GM21390 (cell line): ENCODE data around the gene LRP1B.

ENCODE experiments used
- ATAC-seq: cut with Tn5 transposase; IDR thresholded peaks from one replicate; pipeline ENCODE4 v1.9.1; 2021; ENCODE audit not compliant: unreplicated experiment

LRP1B gene

DNA sequence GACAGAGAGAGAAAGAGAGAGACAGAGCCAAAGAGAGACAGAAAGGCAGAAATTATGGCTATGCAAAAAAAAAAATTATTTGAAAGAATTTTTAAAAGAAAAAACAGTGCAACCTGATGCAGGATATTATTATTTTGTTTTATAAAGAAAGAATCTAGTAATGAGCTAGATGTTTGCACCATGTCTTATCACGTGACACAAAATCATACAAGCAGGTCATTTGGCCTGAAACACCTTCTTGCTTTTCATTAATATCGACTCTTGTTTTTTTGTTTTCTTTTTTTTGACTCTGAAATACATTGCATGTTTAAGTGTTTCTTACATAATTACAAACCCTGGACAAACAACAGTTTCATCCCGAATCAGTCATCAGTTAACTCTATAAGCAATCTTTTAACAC is 606.0 kb downstream of the LRP1B start:
- no peak for ATAC-seq

- ATAC-seq = peak; percentile 42
These were observed 607.6 kb downstream of the LRP1B start for GRCh38 chr2:141523199-141523598.

DNA sequence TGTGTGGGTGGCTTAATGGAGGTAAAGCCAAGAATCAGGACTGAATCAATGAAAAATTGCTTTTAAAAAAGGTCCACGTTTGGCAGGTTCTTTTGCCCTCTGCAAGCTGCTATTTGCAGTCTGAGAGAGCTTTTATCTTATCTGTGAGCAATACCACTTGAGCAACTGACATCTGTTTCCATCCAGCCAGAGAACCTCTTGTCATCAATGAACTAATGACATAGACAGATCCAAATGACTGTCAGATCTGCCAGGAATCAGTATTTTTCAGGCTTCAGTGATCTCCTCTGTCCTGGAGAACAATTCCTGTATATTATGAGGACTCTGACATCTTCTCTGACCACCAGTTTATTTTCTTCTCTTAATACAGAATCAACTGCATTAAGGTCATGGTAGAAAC is 608.1 kb downstream of the LRP1B start:
- ATAC-seq = no peak

DNA sequence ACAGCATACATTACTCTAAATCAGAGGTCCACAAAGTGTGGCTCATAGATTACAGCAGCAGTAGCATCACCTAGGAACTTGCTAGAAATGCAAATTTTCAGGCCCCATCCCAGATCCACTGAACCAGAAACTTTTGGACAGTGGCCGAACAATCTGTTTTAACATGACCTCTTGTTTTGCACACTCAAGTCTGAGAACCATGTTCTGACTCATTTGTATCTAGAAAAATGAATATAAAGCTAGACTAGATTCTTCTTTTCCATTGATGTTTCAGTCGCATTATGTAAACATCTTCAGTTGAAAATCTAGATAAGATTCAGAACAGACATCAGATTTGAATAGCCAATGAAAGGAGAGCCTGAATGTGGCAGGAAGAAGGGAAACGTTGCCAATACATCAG is 608.8 kb downstream of the LRP1B start:
- ATAC-seq = peak; percentile 61

- no peak for ATAC-seq
These were observed 610.9 kb downstream of the LRP1B start for GRCh38 chr2:141519906-141520305.

DNA sequence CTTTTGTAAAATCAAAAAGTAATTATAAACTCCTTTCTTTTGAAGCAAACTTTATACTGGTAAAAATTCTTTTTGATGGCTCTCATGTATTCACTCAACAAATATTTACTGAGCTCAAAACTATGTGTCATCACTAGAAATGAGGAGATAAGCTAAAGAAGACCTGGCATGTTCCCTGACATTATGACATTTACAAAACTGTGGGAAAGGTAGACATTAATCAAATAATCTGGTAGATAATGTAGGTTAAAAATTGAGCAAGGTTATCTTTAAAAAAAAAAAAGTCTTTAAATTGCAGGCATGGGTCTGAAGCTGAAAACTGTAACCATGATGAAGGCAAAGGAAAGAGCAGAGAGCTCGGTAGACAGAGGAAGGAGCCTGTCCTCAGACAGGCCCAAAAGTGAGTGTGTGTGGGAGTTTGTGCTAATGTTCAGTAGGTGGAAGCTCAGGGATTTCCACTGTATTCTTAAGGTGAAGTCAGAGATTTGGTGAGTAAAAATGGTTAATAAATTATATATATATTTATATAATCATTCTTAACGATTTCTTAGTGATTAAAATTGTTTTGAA is 612.9 kb downstream of the LRP1B start:
- ATAC-seq = no peak

- ATAC-seq = no peak
These were observed 613.5 kb downstream of the LRP1B start for GRCh38 chr2:141517180-141517851.

GRCh38 chr2:141515931-141516330 is 614.9 kb downstream of the LRP1B start:
- no peak for ATAC-seq

DNA sequence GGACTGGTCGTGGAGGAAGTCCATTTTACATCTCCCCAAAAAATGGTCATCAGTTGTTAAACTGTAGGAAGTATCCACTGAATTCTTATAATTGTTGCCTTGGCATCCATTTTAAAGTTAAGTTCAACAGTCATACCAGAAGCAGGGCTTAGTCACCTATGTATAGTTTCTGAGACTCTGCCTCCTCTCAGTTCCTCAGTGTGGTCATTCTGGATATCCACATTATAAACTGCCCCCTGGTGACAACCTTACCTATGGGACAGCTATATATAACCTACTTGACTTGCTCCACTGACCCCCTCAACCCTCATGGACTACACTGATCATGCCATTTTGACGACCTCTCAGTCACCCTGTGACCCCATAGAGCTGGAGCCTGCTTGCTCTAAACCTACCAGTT is 617.0 kb downstream of the LRP1B start:
- peak; percentile 100 for ATAC-seq

DNA sequence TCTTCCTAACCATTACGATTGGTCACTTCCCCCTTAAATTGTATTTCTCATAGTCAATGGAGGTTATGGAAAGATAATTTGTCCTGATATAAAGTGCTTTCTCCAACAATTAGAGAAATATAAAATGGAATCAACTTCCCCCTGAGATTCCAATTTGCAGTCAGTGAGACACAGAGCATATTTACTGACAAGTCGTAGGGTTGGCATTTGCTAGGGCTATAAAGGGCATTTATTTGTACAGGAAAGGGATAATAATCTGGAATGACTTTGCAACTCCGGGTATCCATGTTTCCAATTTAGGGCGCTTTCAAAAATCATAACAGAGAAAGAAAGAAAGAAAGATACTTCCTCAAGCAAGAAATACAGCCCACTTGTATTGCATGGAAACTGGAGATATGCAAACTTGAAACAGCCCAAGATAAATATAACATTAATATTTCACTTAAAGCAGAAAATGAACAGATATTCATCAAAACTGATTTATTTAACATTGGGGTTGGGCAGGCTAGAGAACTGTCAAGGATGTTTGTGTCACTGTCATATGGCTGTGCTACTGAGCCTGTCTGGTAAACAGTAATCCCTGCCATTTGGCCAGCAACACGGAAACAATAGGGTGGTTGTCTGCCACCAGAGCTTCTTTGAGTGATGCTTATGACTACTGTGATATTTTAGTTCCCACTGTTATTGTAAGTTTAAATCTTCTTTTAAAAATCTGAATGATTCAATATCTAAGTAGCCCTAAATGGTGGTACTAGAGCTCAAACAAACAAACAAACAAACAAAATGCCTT is 621.8 kb downstream of the LRP1B start:
- no peak for ATAC-seq

DNA sequence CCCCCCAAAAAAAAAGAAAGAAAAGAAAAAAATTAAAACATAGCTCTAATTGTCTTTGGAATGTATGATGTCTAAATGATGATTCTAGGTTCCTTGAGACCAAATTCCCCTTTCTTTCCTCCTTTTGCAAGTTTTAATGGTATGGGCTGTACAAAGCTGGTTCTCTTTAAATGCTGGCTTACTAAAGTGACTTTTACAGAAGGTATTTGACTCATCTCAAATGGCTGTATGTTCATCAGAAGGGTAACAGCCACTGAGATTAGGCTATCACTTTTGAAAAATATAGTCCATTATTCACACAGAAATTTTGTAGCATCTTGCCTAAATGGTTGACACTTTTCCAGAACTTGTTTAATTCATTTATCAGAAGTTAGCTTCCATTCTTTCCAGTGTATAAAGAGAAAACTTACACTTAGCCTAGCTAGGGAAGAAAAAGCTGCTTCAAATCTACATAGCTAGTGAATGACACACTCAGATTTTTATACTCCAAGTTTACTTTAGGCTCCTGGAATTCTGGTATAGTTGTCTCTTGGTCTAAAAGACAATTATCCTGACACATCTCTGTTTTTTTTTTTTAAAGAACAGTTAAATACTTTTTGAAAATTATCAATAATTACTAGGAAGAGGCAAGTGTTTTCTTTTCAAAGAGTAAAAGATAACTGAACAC is 622.6 kb downstream of the LRP1B start:
- no peak for ATAC-seq

DNA sequence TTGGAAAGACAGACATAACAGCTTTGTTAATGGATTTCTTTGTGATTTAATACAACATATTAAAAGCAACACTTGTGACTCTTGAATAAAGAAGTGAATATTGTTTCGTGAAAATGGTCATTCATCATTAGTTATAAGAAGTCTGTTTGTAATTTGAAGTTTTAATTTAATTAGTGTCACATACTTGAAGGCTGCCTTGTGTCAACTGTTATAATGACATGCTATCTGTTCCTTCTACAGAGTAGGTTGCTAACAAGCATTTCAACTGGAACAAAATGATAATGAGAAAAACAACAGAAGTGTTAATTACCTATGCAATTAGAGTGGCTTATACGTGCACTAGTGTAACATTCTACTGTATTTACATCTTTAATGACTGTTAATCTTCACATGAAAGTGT is 624.7 kb downstream of the LRP1B start:
- no peak for ATAC-seq

- ATAC-seq = no peak
These were observed 629.1 kb downstream of the LRP1B start for GRCh38 chr2:141501752-141502151.

- ATAC-seq = no peak
These were observed 631.7 kb downstream of the LRP1B start for GRCh38 chr2:141499123-141499522.

DNA sequence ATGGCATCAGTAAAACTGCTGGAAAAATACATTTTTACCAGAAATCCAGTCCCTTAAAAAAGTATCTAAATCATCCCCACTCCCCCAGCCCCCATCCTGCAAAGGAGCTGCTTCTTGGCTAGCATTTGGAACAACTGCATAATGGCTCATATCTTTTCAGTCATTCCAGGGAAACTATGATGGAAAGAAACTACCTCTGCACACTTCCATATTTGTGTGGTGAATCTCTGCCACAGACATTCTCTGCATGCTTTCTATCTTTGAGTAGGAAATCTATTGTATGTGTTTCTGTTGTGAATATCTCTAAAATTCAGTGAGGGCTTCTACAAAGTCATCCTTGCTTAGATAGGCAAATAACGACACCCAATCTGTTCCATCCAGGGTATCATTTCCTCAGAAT is 632.3 kb downstream of the LRP1B start:
- ATAC-seq = no peak

DNA sequence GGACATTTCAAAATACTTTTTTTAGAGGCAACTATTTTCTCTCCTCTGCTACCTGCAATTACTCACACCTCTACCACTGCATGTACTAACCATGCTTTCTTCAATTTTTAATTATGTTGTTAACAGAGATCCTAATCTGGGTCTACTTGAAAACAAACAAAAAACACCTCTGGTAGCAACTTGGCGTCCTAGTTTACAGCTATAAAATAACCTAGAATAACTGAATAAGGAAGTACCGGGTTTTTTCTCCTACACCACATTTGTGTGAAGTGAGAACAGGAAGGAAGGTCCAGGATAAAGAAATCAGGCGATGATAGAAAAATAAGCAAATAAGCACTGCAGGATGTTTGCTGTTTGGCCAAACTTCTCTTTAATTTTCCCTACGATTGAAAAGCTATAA is 633.5 kb downstream of the LRP1B start:
- ATAC-seq = no peak

DNA sequence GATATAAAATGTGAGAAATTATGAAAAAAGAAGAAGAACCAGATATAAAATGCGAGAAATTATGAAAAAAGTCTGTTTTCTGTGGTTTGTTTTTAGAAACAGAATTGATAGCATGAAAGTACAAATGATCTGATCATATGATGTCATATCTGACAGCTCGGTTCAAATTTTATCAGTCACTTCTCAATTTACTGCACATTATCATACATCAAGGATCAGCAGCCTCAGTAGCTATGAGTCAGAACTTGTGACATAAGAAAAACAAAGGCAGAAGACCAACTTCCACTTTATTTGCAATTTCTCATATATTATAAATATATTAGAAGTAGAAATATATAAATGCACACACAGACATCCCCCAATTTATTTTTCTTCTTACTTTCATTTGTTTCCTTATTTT is 634.0 kb downstream of the LRP1B start:
- ATAC-seq = no peak

DNA sequence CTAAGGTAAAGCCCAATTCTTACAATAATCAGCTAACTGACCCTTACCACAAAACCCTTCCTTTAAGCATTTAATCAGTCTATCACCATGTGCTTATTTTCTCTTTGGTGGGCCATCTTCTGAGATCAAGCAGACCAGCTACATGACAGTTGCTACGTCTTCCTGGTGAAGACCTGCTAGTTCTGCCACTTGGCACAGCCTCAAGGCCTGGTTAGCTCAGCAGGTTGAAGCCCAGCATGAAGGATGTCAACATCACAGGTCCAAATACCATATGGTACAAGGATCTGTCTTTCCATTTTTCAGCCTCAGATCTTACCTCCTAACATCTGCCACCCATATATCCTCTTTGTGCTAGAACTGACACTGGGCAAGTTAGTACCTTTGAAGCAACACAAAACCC is 636.9 kb downstream of the LRP1B start:
- no peak for ATAC-seq

GRCh38 chr2:141492816-141493215 is 638.0 kb downstream of the LRP1B start:
- no peak for ATAC-seq

- no peak for ATAC-seq
These were observed 639.9 kb downstream of the LRP1B start for GRCh38 chr2:141490886-141491285.

DNA sequence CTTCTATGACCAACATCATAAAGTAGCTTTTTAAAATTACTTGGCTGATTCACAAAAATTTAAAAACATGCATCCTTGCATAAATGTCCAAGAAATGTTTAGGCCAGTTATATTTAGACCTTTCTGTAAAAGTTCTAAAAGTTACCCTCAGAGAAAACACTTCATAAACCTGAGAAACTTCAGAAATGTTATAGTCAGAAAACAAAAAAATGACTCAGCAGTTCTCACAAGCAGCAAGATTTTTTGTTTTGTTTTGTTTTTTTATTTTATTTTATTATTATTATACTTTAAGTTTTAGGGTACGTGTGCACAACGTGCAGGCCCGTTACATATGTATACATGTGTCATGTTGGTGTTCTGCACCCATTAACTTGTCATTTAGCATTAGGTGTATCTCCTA is 648.1 kb downstream of the LRP1B start:
- ATAC-seq = no peak

DNA sequence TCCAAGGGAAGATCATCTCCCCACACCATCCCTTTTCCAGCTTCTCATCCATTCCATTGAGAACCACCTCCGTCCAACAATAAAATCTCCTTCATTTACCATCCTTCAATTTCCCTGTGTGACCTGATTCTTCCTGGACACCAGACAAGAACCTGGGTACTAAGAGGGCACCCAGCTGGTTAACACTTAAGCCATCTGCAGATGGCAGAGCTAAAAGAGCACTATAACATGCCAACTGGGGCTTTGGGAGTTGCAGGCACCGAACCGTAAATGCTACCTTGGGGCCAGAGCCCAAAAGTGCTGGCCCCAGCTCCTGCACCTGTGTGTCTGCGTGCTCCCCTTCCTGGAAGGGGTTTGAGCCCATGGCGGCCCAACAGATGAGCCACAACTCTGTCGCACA is 655.0 kb downstream of the LRP1B start:
- no peak for ATAC-seq
